ENCODE measurements around the gene TMEM187. TPM values are rescaled to one million over a fixed set of nuclear protein-coding genes. Genes with fewer than 3 reads are reported as not detected.

TMEM187 gene
- total and polyA plus RNA-seq, 2 experiments from 2014 or later = 8.7 to 12.1 TPM

GRCh38 chrX:154012336-154012991, 39.9 kb downstream of the TMEM187 start:
- 83% methylated on average over 17 of the region's 17 CpGs for WGBS (ENCODE audit: low lambda C conversion rate, missing lambda C conversion rate)
- Histone ChIP-seq H4K20me1 (ENCODE audit: insufficient read depth, poor library complexity, severe bottlenecking) (no peaks in the 10 kb centered on the region), H3K4me1 (ENCODE audit: insufficient read depth) (no peaks in the 10 kb centered on the region), H3K79me2 (no peaks in the 10 kb centered on the region), H3K9me3 (ENCODE audit: low read depth) (no peaks in the 10 kb centered on the region), H3K9me2 (replicated peaks; ENCODE audit: insufficient read depth) (no peaks in the 10 kb centered on the region), H3K36me3 (replicated peaks; ENCODE audit: insufficient read depth, low read depth) (no peaks in the 10 kb centered on the region), H3K4me3 (no peak overlapping the region), H3K27ac (no peak overlapping the region), H3K4me2 (no peak overlapping the region), H3K27me3 (no peaks in the 10 kb centered on the region), H2AFZ (no peak overlapping the region)
- no peak for DNase-seq (ENCODE audit: low spot score)
- TF ChIP-seq CTCF (IDR thresholded peaks at IDR 0.05; ENCODE audit: poor library complexity) = no peak
- TF ChIP-seq EZH2 (IDR thresholded peaks at IDR 0.05; ENCODE audit: borderline replicate concordance) = no peak
- no peak for TF ChIP-seq EZH2phosphoT487 (IDR thresholded peaks at IDR 0.05; ENCODE audit: low read depth, severe bottlenecking, unreplicated experiment)

GRCh38 chrX:154013001-154013421, 40.5 kb downstream of the TMEM187 start:
- Histone ChIP-seq H3K4me2 (no peak overlapping the region), H3K27ac (no peak overlapping the region), H4K20me1 (ENCODE audit: insufficient read depth, poor library complexity, severe bottlenecking) (no peaks in the 10 kb centered on the region), H3K9me3 (ENCODE audit: low read depth) (no peaks in the 10 kb centered on the region), H3K9me2 (replicated peaks; ENCODE audit: insufficient read depth) (no peaks in the 10 kb centered on the region), H3K4me3 (no peak overlapping the region), H2AFZ (no peak overlapping the region), H3K4me1 (ENCODE audit: insufficient read depth) (no peaks in the 10 kb centered on the region), H3K36me3 (replicated peaks; ENCODE audit: insufficient read depth, low read depth) (no peaks in the 10 kb centered on the region), H3K79me2 (no peaks in the 10 kb centered on the region), H3K27me3 (no peaks in the 10 kb centered on the region)
- 85% methylated on average over 15 of the region's 17 CpGs for WGBS (ENCODE audit: low lambda C conversion rate, missing lambda C conversion rate)
- no peak for TF ChIP-seq EZH2 (IDR thresholded peaks at IDR 0.05; ENCODE audit: borderline replicate concordance)
- TF ChIP-seq CTCF (IDR thresholded peaks at IDR 0.05; ENCODE audit: poor library complexity) = no peak
- no peak for TF ChIP-seq EZH2phosphoT487 (IDR thresholded peaks at IDR 0.05; ENCODE audit: low read depth, severe bottlenecking, unreplicated experiment)
- no peak for DNase-seq (ENCODE audit: low spot score)

- no peak overlapping the region for H3K27ac ChIP-seq
- H3K4me2 ChIP-seq = no peak overlapping the region
- no peaks in the 10 kb centered on the region for H3K9me2 ChIP-seq (replicated peaks; ENCODE audit: insufficient read depth)
- no peak for TF ChIP-seq EZH2phosphoT487 (IDR thresholded peaks at IDR 0.05; ENCODE audit: low read depth, severe bottlenecking, unreplicated experiment)
- TF ChIP-seq CTCF (IDR thresholded peaks at IDR 0.05; ENCODE audit: poor library complexity) = peak; percentile 58
- no peak overlapping the region for H3K4me3 ChIP-seq
- H3K4me1 ChIP-seq (ENCODE audit: insufficient read depth) = no peaks in the 10 kb centered on the region
- WGBS (ENCODE audit: low lambda C conversion rate, missing lambda C conversion rate) = 83% methylated on average over 20 of the region's 20 CpGs
- no peak overlapping the region for H2AFZ ChIP-seq
- no peaks in the 10 kb centered on the region for H4K20me1 ChIP-seq (ENCODE audit: insufficient read depth, poor library complexity, severe bottlenecking)
- DNase-seq (ENCODE audit: low spot score) = peak; percentile 56
- no peaks in the 10 kb centered on the region for H3K79me2 ChIP-seq
- H3K9me3 ChIP-seq (ENCODE audit: low read depth) = no peaks in the 10 kb centered on the region
- H3K27me3 ChIP-seq = no peaks in the 10 kb centered on the region
- no peaks in the 10 kb centered on the region for H3K36me3 ChIP-seq (replicated peaks; ENCODE audit: insufficient read depth, low read depth)
Observed at GRCh38 chrX:154013614-154014360, 41.2 kb downstream of the TMEM187 start.
